Activated CD4-positive, alpha-beta memory T cell treated with anti-CD3 and anti-CD28 coated beads for 36 hours (primary cell): ENCODE measurements around the gene REV3L. TPM values are rescaled to one million over a fixed set of nuclear protein-coding genes. Genes with fewer than 3 reads are reported as not detected.
A peak's percentile ranks its signal among the peaks of the same experiment; 100 is the strongest.
"Not testable (repeated sequence)": the region's sequence is repeated elsewhere in the genome, so short reads cannot be mapped to it uniquely, and the experiment has no call there.

Experiments used
- CTCF ChIA-PET: fragments of 350-600 bp; sonication (Branson Sonifier 250); formaldehyde crosslinking; loops from one replicate; lab custom pipeline; 2021; ENCODE audit warnings: antibody characterized with exemption, inconsistent platforms; lab: Charles Lee
- POLR2A ChIA-PET: fragments of 350-600 bp; sonication (Branson Sonifier 250); formaldehyde crosslinking; loops from one replicate; lab custom pipeline; 2021; ENCODE audit warnings: antibody characterized with exemption; lab: Charles Lee
- DNase-seq: peaks from one replicate; pipeline ENCODE4 v3.0.0-alpha.2; 2020
- H3K27ac Mint-ChIP-seq: one replicate; pipeline ENCODE4 v1.8.0; 2021; ENCODE audit warnings: mixed read lengths
- H3K27me3 Mint-ChIP-seq: one replicate; pipeline ENCODE4 v1.8.0; 2021; ENCODE audit warnings: mixed read lengths
- H3K36me3 Mint-ChIP-seq: one replicate; pipeline ENCODE4 v1.8.0; 2021; ENCODE audit warnings: mixed read lengths
- H3K4me1 Mint-ChIP-seq: one replicate; pipeline ENCODE4 v1.8.0; 2021; ENCODE audit warnings: low read depth, mixed read lengths
- H3K4me3 Mint-ChIP-seq: one replicate; pipeline ENCODE4 v1.8.0; 2021; ENCODE audit warnings: mild to moderate bottlenecking, mixed read lengths
- H3K9me3 Mint-ChIP-seq: one replicate; pipeline ENCODE4 v1.8.0; 2021; ENCODE audit warnings: mixed read lengths
- intact Hi-C: fragments of 100-400 bp; cut with micrococcal nuclease; formaldehyde crosslinking; loops from one replicate; pipeline ENCODE4 v1.15.1; 2023
- total RNA-seq, 2 experiments: library from RNA; stranded (reverse); gene quantifications; one replicate each; pipeline ENCODE4 v1.2.3, GENCODE V29; 2021

REV3L gene
- total RNA-seq, 2 experiments from 2014 or later = 13.9 to 15.0 TPM

DNA sequence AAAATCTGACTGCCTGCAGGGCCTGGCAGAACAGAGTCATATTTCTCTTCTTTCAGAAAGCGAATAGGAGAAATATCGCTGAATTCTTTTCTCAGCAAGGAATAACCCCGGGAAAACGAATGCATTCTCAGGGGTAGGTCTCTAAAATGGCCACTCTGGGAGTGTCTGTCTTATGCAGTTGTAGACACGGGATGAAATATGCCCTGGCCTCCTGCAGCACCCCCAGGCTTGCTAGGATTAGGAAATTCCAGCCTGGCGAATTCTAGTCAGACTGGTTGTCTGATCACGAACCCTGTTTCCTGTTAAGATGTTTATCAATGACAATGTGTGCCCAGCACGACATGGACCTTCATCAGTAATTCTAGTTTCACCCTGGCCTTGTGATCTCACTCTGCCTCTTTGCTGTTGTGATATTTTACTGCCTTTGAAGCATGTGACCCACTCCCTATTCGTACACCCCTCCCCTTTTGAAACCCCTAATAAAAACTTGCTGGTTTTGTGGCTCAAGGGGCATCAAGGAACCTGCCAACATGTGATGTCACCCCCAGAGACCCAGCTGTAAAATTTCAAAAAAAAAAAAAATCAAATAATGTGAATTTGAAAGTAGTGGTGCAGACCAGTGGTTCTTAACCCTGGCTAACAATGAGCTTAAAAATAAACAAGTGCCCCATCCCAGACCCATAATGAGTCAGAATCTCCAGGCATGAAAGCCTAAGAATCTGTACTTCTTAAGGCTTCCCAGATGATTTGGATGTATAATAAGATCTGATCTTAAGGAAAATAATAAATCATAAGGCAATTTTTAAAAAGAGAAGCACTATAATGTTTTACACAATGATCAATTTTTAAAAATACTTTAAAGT is 181.8 kb downstream of the REV3L start:
- H3K27ac Mint-ChIP-seq, POLR2A ChIA-PET, H3K27me3 Mint-ChIP-seq, H3K9me3 Mint-ChIP-seq, intact Hi-C loops, DNase-seq, H3K4me3 Mint-ChIP-seq: not testable (repeated sequence)
- peaks cover 10% of the 10 kb centered on the region for H3K4me1 Mint-ChIP-seq
- CTCF ChIA-PET = interaction anchor here (0.6 to 1.5 kb wide), 2 partner anchors 42 to 348 kb away, joined by 3 read pairs; a partner anchor contains a TSS
- peaks cover 40% of the 10 kb centered on the region for H3K36me3 Mint-ChIP-seq

DNA sequence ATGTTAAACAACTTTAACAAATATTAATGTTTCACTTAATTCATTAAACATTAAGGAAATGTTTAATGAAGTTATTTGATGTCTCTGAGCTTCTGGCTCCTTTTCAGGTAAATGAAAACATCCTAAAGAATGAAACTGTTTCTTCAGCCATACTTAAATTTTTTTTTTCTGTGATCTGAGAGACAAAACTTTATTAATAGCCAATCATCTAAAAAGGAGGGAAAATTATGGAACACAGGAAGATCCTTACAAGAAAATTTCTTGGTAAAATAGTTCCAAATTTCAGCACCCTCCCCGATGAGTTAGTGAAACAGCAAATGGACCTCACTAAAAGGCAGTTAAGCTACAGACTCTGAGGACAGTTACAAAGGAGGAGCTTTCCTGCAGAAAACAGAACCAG is 185.2 kb downstream of the REV3L start:
- Mint-ChIP-seq H3K27ac (no peak overlapping the region), H3K4me3 (no peak overlapping the region), H3K4me1 (peaks cover 19% of the 10 kb centered on the region), H3K27me3 (no peaks in the 10 kb centered on the region), H3K36me3 (peaks cover 34% of the 10 kb centered on the region), H3K9me3 (peaks cover 9% of the 10 kb centered on the region)
- ChIA-PET CTCF (interaction anchor here (1.4 kb wide), 1 partner anchor 38 kb away, joined by 5 read pairs; a partner anchor contains a TSS), POLR2A (no interaction called here)
- intact Hi-C loops = no loop called here
- no peak for DNase-seq

DNA sequence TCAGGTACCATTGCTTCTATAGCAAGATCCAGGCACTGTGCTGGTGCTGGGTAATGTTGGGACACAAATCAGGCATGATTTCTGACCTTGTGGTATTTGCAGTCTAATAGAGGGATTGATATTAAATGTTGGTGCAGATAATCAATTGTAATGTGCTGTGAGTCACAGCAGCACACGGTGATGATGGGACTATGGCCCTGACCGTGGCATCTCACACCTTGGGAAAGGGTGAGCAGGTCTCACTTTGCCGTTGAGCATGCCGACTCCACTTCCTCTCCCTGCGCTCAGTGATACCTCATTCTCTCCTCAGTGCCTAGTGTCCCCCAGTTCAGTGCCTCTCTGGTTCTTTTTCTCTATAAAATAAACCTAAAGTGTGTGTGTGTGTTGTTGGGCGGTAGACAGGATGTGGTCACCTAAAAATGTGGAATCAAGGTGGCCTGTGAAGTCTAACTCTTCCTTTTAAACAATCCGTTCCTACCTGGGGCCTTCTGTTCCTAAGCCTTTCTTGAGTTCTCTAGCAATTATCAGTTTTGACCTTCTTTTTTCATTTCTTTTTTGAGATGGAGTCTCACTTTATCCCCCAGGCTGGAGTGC is 188.5 kb downstream of the REV3L start:
- Mint-ChIP-seq H3K9me3 (no peaks in the 10 kb centered on the region), H3K36me3 (peaks cover 5% of the 10 kb centered on the region), H3K27ac (no peak overlapping the region), H3K27me3 (no peaks in the 10 kb centered on the region), H3K4me3 (no peak overlapping the region), H3K4me1 (peaks cover 26% of the 10 kb centered on the region)
- no peak for DNase-seq
- ChIA-PET POLR2A (no interaction called here), CTCF (no interaction called here)
- intact Hi-C loops = loop anchor here (5.0 kb wide), 1 partner anchor 37 kb away; a partner anchor contains a TSS

DNA sequence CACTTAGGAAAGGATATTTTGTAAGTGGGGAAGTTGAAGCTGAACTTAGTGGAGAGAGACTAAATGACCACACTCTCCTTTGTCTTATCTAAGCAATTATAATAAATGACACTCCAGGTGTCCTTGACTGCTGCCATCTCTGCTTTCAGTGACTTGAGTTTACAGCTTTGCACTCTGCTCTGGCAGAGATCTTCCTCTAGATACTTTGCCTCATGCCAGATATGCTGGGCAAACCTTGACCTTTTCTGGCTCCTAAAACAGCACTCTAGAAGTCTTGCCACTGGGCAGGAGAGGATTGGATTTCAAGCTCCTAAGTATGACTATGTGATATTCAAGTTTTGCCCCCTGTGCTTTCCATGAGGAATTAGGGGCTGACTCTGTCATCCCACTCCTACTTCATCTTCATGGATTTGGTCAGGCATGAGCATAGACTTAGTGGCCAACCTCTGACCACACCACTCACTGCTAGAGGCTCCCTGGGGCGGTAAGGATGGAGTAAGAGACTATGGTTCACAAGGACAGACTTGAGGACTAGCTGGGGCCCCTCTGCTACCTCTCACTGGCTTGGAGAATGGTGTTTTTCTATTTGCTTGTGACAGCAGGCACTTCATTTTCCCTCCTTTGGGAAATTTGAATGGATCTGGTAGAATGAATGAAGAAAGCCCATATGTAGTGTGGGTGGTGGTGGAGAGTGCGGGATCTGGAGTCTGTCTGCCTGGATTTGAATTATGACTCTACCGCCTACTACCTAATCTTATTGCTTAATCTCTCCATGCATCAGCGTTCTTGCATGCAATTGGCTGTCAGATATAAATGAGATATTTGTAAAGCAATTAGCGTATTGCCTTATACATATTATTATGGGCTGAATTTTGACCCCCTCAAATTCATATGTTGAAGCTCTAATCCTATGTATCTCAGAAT is 191.4 kb downstream of the REV3L start:
- DNase-seq = no peak
- ChIA-PET CTCF (interaction anchor here (0.9 to 1.4 kb wide), 2 partner anchors 187 to 796 kb away, joined by 3 to 5 read pairs; no protein-coding TSS in a partner anchor), POLR2A (no interaction called here)
- H3K4me1 Mint-ChIP-seq = peaks cover 30% of the 10 kb centered on the region
- H3K27me3 Mint-ChIP-seq = no peaks in the 10 kb centered on the region
- H3K4me3 Mint-ChIP-seq = no peak overlapping the region
- intact Hi-C loops = loop anchor here (5.0 kb wide), 1 partner anchor 34 kb away; a partner anchor contains a TSS
- no peak overlapping the region for H3K27ac Mint-ChIP-seq
- H3K36me3 Mint-ChIP-seq = peaks cover 2% of the 10 kb centered on the region
- H3K9me3 Mint-ChIP-seq = no peaks in the 10 kb centered on the region

DNA sequence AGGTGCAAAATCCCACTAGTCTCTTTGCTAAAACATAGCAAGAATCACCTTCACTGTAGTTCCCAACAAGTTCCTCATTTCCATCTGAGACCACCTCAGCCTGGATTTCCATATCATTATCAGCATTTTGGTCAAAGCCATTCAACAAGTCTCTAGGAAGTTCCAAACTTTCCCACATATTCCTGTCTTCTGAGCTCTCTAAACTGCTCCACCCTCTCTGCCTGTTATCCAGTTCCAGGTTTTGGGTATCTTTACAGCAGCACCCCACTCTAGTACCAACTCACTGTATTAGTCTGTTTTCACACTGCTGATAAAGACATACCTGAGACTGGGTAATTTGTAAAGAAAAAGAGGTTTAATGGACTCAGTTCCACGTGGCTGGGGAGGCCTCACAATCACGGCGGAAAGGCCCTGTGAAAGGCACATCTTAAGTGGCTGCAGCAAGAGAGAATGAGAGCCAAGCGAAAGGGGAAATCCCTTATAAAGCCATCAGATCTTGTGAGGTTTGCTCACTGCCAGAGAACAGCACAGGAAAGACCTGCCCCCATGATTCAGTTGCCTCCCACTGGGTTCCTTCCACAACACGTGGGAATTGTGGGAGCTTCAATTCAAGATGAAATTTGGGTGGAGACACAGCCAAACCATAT is 192.2 kb downstream of the REV3L start:
- H3K4me3 Mint-ChIP-seq, H3K27me3 Mint-ChIP-seq, POLR2A ChIA-PET, H3K36me3 Mint-ChIP-seq, H3K9me3 Mint-ChIP-seq: not testable (repeated sequence)
- Mint-ChIP-seq H3K4me1 (peaks cover 30% of the 10 kb centered on the region), H3K27ac (peak overlapping the region; percentile 46)
- intact Hi-C loops = loop anchor here (5.0 kb wide), 1 partner anchor 34 kb away; a partner anchor contains a TSS
- CTCF ChIA-PET = interaction anchor here (0.9 to 1.4 kb wide), 3 partner anchors 32 to 797 kb away, joined by 3 to 5 read pairs (median 3); a partner anchor contains a TSS
- DNase-seq = peak; percentile 60

DNA sequence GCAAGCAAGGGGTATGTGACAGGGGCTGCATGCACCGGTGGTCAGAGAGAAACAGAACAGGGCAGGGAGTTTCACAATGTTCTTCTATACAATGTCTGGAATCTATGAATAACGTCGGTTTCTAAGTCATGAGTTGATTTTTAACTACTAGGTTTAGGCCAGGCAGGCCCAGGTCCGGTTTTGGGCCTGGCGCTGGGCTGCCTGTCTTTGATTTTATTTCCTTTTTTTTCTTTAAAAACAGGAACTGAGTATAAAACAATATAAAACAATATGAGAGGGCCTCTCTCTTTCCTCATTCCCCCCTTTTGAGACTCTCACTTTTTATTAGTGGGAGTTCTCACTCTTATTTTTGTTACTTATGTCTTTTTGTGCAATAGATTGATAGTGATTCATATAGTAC is 198.7 kb downstream of the REV3L start:
- H3K4me1 Mint-ChIP-seq, H3K27me3 Mint-ChIP-seq, DNase-seq, H3K27ac Mint-ChIP-seq, H3K9me3 Mint-ChIP-seq, H3K4me3 Mint-ChIP-seq, POLR2A ChIA-PET, intact Hi-C loops: not testable (repeated sequence)
- peaks cover 24% of the 10 kb centered on the region for H3K36me3 Mint-ChIP-seq
- CTCF ChIA-PET = interaction anchor here (2.7 kb wide), 1 partner anchor 25 kb away, joined by 9 read pairs; a partner anchor contains a TSS

DNA sequence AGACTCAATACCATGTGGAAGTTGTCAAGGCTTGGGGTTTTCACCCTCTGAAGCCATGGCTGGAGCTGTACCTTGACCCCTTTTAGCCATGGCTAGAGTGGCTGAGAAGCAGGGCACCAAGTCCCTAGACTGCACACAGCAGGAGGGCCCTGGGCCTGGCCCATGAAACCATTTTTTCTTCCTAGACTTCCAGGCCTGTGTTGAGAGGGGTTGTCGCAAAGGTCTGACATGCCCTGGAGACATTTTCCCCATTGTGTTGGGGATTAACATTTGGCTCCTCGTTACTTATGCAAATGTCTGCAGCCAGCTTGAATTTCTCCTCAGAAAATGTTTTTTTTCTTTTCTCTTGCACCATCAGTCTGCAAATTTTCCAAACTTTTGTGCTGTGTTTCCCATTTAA is 199.3 kb downstream of the REV3L start:
- peaks cover 3% of the 10 kb centered on the region for H3K4me1 Mint-ChIP-seq
- H3K27ac Mint-ChIP-seq = no peak overlapping the region
- H3K27me3 Mint-ChIP-seq = no peaks in the 10 kb centered on the region
- ChIA-PET POLR2A (no interaction called here), CTCF (interaction anchor here (2.7 kb wide), 1 partner anchor 25 kb away, joined by 9 read pairs; a partner anchor contains a TSS)
- H3K4me3 Mint-ChIP-seq = no peak overlapping the region
- H3K9me3 Mint-ChIP-seq = no peaks in the 10 kb centered on the region
- no peak for DNase-seq
- peaks cover 29% of the 10 kb centered on the region for H3K36me3 Mint-ChIP-seq
- intact Hi-C loops = no loop called here

DNA sequence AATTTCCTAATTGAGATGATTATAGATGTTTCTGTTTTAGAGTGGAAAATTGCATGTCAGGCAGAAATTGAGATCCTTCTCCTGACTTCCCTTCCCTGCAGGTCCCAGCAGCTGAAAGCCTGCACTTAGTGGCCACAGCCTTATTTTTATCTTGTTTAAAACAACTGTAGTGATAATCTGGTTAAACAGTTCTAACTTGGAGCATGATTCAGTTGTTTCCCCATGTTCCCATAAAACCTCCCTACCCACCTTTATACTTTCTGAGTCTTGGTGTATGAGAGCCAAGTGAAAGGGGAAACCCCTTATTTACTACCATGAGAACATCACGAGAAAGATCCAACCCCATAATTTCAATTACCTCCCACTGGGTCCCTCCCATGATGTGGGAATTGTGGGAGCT is 200.5 kb downstream of the REV3L start:
- Mint-ChIP-seq H3K4me1 (peaks cover 3% of the 10 kb centered on the region), H3K27me3 (no peaks in the 10 kb centered on the region), H3K36me3 (peaks cover 41% of the 10 kb centered on the region), H3K27ac (no peak overlapping the region), H3K4me3 (no peak overlapping the region), H3K9me3 (no peaks in the 10 kb centered on the region)
- DNase-seq = no peak
- ChIA-PET CTCF (no interaction called here), POLR2A (no interaction called here)
- intact Hi-C loops = no loop called here

DNA sequence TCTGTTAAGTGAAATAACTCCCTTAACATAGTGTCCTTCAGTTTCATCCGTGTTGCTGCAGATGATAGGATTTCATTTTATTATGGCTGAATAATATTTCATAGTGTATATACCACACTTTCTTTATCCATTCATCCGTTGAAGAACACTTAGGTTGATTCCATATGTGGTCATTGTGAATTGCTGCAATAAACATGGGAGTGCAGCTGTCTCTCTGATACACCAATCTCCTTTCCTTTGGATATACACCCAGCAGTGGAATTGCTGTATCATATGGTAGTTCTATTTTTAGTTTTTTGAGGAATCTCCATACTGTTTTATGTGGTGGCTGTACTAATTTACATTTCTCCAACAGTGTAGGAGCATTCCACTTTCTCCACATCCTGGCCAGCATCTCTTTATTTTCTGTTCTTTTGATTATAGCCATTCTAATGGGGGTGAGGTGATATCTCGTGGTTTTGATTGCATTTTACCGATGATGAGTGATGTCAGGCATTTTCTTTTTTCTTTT is 202.5 kb downstream of the REV3L start:
- H3K9me3 Mint-ChIP-seq = peaks cover 5% of the 10 kb centered on the region
- no peak for DNase-seq
- ChIA-PET POLR2A (no interaction called here), CTCF (no interaction called here)
- no peak overlapping the region for H3K4me3 Mint-ChIP-seq
- peaks cover 59% of the 10 kb centered on the region for H3K36me3 Mint-ChIP-seq
- intact Hi-C loops = no loop called here
- no peak overlapping the region for H3K27ac Mint-ChIP-seq
- H3K27me3 Mint-ChIP-seq = no peaks in the 10 kb centered on the region
- H3K4me1 Mint-ChIP-seq = peaks cover 3% of the 10 kb centered on the region

DNA sequence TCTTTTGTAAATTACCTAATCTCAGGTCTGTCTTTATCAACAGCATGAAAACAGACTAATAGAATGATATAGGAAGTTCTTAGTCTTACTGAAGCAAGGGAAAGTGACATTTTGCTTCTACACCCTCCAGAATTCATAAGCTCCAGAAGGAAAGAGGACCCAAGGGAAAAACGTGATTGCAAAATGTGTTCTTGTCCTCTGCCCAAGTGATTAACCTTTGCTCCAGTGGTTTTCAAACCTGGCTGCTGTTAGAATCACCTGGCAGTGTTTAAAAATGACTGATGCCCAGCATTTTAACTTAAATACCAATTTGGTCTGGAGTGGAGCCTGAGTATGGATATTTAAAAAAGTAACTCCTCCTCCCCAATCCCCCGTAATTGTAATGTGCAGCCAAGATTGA is 204.3 kb downstream of the REV3L start:
- intact Hi-C loops = no loop called here
- H3K36me3 Mint-ChIP-seq = peaks cover 74% of the 10 kb centered on the region
- CTCF ChIA-PET = no interaction called here
- peaks cover 3% of the 10 kb centered on the region for H3K4me1 Mint-ChIP-seq
- H3K9me3 Mint-ChIP-seq = peaks cover 19% of the 10 kb centered on the region
- H3K4me3 Mint-ChIP-seq = no peak overlapping the region
- H3K27ac Mint-ChIP-seq = no peak overlapping the region
- no peaks in the 10 kb centered on the region for H3K27me3 Mint-ChIP-seq
- POLR2A ChIA-PET = no interaction called here
- no peak for DNase-seq

DNA sequence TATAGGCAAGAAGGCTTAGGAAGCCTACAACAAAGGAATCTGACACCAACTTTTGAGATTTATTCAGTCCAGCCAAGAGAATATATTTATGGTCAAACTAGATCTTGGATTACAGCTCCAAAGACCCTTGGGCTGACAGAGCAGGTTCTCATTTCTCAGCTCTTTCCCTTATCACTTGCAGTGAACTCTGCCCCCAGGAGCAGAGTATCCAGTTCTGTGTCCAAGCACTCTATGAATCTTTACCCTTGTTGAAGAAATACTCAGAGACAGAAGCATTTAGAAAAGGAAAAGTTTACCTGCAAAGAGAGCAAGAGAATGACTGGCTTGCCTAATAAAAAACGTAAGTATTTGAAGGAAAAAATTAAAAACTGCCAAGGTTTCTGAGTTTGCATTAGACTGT is 205.2 kb downstream of the REV3L start:
- POLR2A ChIA-PET = no interaction called here
- H3K4me1 Mint-ChIP-seq = peaks cover 3% of the 10 kb centered on the region
- intact Hi-C loops = no loop called here
- H3K27ac Mint-ChIP-seq = no peak overlapping the region
- DNase-seq = no peak
- no peaks in the 10 kb centered on the region for H3K27me3 Mint-ChIP-seq
- peaks cover 81% of the 10 kb centered on the region for H3K36me3 Mint-ChIP-seq
- H3K4me3 Mint-ChIP-seq = no peak overlapping the region
- CTCF ChIA-PET = interaction anchor here (2.4 kb wide), 1 partner anchor 19 kb away, joined by 7 read pairs; a partner anchor contains a TSS
- peaks cover 25% of the 10 kb centered on the region for H3K9me3 Mint-ChIP-seq
